ENCODE measurements around the gene NRDE2.
A peak's percentile ranks its signal among the peaks of the same experiment; 100 is the strongest.
"Not testable (repeated sequence)": the region's sequence is repeated elsewhere in the genome, so short reads cannot be mapped to it uniquely, and the experiment has no call there.

Gene NRDE2

DNA sequence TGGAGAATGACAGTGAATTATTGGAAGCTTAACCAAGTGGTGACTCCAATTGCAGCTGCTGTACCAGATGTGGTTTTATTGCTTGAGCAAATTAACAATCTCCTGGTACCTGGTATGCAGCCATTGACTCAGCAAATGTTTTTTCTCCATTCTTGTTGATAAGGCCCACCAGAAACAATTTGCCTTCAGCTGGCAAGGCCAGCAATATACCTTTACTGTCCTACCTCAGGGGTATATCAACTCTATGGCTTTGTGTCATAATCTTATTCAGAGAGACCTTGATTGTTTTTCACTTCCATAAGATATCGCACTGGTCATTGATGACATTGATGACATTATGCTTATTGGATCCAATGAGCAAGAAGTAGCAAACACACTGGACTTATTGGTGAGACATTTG lies 101.8 kb downstream of the NRDE2 start:
- POLR2A ChIA-PET; H3K4me1 ChIP-seq (ENCODE audit: control insufficient read depth, insufficient read depth, low read length); H3K9me3 ChIP-seq (ENCODE audit: control insufficient read depth, insufficient read depth, low read depth, low read length); H3K36me3 ChIP-seq (ENCODE audit: control insufficient read depth in 2 of 2, insufficient read depth in 1 of 2, low read length in 2 of 2); H3K4me3 ChIP-seq (ENCODE audit: low read depth, low read length); H3K27ac ChIP-seq (ENCODE audit: extremely low read depth, low read depth, low read length); CTCF ChIA-PET: not testable (repeated sequence)
- TF ChIP-seq ZNF157 (tag by site-specific recombination; IDR thresholded peaks at IDR 0.05) = peak; percentile 92

DNA sequence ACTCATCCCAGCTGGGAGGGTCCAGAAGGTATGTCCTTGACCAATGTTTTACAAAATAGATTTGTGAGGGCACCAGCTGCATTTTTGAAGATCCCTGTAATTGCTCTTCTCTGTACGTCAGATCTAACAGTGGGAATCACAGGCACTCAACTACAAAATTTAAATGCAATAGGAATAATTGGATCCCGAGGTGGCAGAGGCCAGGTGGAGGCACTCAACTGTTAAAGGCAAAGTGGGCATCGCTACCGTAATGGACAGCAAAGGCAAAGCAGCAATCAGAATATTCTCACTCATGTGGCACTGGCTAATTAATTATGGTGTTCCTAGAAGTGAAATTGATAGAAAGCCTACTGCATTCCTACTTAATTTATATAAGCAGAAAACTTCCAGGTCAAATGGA lies 103.3 kb downstream of the NRDE2 start:
- ChIA-PET POLR2A (no interaction called here), CTCF (no interaction called here)
- H3K4me3 ChIP-seq (ENCODE audit: low read depth, low read length) = no peak overlapping the region
- no peaks in the 10 kb centered on the region for H3K4me1 ChIP-seq (ENCODE audit: control insufficient read depth, insufficient read depth, low read length)
- no peaks in the 10 kb centered on the region for H3K36me3 ChIP-seq (ENCODE audit: control insufficient read depth in 2 of 2, insufficient read depth in 1 of 2, low read length in 2 of 2)
- TF ChIP-seq MEIS1 (CRISPR knock-in tag; IDR thresholded peaks at IDR 0.05; ENCODE audit: borderline replicate concordance) (no peak), ZNF561 (tag by site-specific recombination; IDR thresholded peaks at IDR 0.05; ENCODE audit: borderline replicate concordance) (no peak), ZNF792 (tag by site-specific recombination; IDR thresholded peaks at IDR 0.05) (no peak), ZNF785 (tag by site-specific recombination; IDR thresholded peaks at IDR 0.05) (no peak), ZNF658 (tag by site-specific recombination; IDR thresholded peaks at IDR 0.05) (no peak), ZNF423 (tag by site-specific recombination; IDR thresholded peaks at IDR 0.05) (no peak), KLF1 (tag by site-specific recombination; IDR thresholded peaks at IDR 0.05) (no peak), YY2 (tag by site-specific recombination; IDR thresholded peaks at IDR 0.05) (no peak), ZNF114 (tag by site-specific recombination; IDR thresholded peaks at IDR 0.05) (no peak), ZNF530 (tag by site-specific recombination; IDR thresholded peaks at IDR 0.05; ENCODE audit: low read depth) (no peak), ZNF214 (tag by site-specific recombination; IDR thresholded peaks at IDR 0.05; ENCODE audit: borderline replicate concordance) (no peak), GLIS2 (tag by site-specific recombination; IDR thresholded peaks at IDR 0.05) (no peak), ZSCAN30 (tag by site-specific recombination; IDR thresholded peaks at IDR 0.05) (no peak), ZNF776 (tag by site-specific recombination; IDR thresholded peaks at IDR 0.05; ENCODE audit: borderline replicate concordance) (no peak), ZNF140 (tag by site-specific recombination; IDR thresholded peaks at IDR 0.05) (no peak), RBAK (tag by site-specific recombination; IDR thresholded peaks at IDR 0.05) (no peak), ZNF354C (tag by site-specific recombination; IDR thresholded peaks at IDR 0.05; ENCODE audit: borderline replicate concordance, low read depth) (no peak)
- TF ChIP-seq, protein P1, sequence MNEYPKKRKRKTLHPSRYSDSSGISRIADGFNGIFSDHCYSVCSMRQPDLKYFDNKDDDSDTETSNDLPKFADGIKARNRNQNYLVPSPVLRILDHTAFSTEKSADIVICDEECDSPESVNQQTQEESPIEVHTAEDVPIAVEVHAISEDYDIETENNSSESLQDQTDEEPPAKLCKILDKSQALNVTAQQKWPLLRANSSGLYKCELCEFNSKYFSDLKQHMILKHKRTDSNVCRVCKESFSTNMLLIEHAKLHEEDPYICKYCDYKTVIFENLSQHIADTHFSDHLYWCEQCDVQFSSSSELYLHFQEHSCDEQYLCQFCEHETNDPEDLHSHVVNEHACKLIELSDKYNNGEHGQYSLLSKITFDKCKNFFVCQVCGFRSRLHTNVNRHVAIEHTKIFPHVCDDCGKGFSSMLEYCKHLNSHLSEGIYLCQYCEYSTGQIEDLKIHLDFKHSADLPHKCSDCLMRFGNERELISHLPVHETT (tag by site-specific recombination; IDR thresholded peaks at IDR 0.05) = no peak
- TF ChIP-seq, protein P2, sequence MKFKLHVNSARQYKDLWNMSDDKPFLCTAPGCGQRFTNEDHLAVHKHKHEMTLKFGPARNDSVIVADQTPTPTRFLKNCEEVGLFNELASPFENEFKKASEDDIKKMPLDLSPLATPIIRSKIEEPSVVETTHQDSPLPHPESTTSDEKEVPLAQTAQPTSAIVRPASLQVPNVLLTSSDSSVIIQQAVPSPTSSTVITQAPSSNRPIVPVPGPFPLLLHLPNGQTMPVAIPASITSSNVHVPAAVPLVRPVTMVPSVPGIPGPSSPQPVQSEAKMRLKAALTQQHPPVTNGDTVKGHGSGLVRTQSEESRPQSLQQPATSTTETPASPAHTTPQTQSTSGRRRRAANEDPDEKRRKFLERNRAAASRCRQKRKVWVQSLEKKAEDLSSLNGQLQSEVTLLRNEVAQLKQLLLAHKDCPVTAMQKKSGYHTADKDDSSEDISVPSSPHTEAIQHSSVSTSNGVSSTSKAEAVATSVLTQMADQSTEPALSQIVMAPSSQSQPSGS (tag by site-specific recombination; IDR thresholded peaks at IDR 0.05; ENCODE audit: low read depth) = no peak
- H3K27ac ChIP-seq (ENCODE audit: extremely low read depth, low read depth, low read length) = no peak overlapping the region
- H3K9me3 ChIP-seq (ENCODE audit: control insufficient read depth, insufficient read depth, low read depth, low read length) = no peaks in the 10 kb centered on the region
